GM19240 (cell line): ENCODE measurements around the gene MBIP.
"Not testable (repeated sequence)": the region's sequence is repeated elsewhere in the genome, so short reads cannot be mapped to it uniquely, and the experiment has no call there.

ENCODE experiments used
- DNase-seq: peaks from one replicate; pipeline ENCODE4 v3.0.0; 2011; ENCODE audit warnings: low spot score; ENCODE audit not compliant: insufficient read length

MBIP gene

GRCh38 chr14:36320200-36320896 lies at the start of gene MBIP:
TSS of gene MBIP (minus strand) at chr14:36320637. CDS start at chr14:36320588, 49 bp downstream.
- peak; percentile 74 for DNase-seq

- no peak for DNase-seq
These were observed 47.7 kb upstream of the MBIP start for GRCh38 chr14:36367985-36368774.

- no peak for DNase-seq
These were observed 45.3 kb upstream of the MBIP start for GRCh38 chr14:36365766-36366165.

GRCh38 chr14:36363704-36364103 lies 43.3 kb upstream of the MBIP start:
- no peak for DNase-seq

- DNase-seq, result no peak
These were observed 42.2 kb upstream of the MBIP start for GRCh38 chr14:36362648-36363047.

- DNase-seq, result no peak
These were observed 40.9 kb upstream of the MBIP start for GRCh38 chr14:36361210-36361853.

GRCh38 chr14:36356862-36357261 lies 36.4 kb upstream of the MBIP start:
- no peak for DNase-seq

GRCh38 chr14:36346052-36346451 lies 25.6 kb upstream of the MBIP start:
- no peak for DNase-seq

- DNase-seq, result no peak
These were observed 23.8 kb upstream of the MBIP start for GRCh38 chr14:36344211-36344610.

- DNase-seq, result not testable (repeated sequence)
These were observed 21.4 kb upstream of the MBIP start for GRCh38 chr14:36341811-36342210.

- no peak for DNase-seq
These were observed 19.9 kb upstream of the MBIP start for GRCh38 chr14:36340276-36340890.

- no peak for DNase-seq
These were observed 19.4 kb upstream of the MBIP start for GRCh38 chr14:36339816-36340215.

GRCh38 chr14:36333119-36333518 lies 12.7 kb upstream of the MBIP start:
- DNase-seq, result no peak

- not testable (repeated sequence) for DNase-seq
These were observed 7.1 kb upstream of the MBIP start for GRCh38 chr14:36327573-36327972.

GRCh38 chr14:36325853-36326252 lies 5.4 kb upstream of the MBIP start:
- DNase-seq, result no peak

GRCh38 chr14:36324897-36325296 lies 4.5 kb upstream of the MBIP start:
- no peak for DNase-seq

- DNase-seq, result no peak
These were observed 502 bp upstream of the MBIP start for GRCh38 chr14:36320897-36321381.

- no peak for DNase-seq
These were observed 588 bp downstream of the MBIP start for GRCh38 chr14:36319899-36320199.

- no peak for DNase-seq
These were observed 2.8 kb downstream of the MBIP start for GRCh38 chr14:36317650-36318049.

- DNase-seq, result no peak
These were observed 4.3 kb downstream of the MBIP start for GRCh38 chr14:36316131-36316530.

- DNase-seq, result no peak
These were observed 5.1 kb downstream of the MBIP start for GRCh38 chr14:36315159-36315853.
